GM21619 (cell line): ENCODE results near the gene CALCR.
A peak's percentile ranks its signal among the peaks of the same experiment; 100 is the strongest.

Source experiments
- ATAC-seq: cut with Tn5 transposase; IDR thresholded peaks from one replicate; pipeline ENCODE4 v1.9.1; 2021; ENCODE audit not compliant: unreplicated experiment

Gene CALCR

DNA sequence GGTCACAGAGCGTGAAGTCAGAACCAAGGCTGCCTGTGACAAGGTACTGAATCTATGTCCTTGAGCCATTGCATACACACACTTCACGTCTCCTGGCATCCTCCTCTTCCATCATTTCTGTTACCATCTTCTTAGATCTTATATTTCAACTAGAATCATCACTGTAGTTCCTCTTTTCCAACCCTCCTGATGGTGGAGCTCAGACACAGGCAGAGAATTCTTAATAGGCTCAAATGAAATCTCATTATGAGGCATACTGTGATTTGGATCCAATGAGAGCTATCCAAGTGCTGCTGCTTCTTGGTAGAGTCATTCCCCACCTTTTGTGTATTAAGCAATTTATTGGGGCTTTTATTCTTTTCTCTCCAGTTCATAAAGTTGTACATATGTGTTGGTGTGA lies 113.2 kb downstream of the CALCR start:
- no peak for ATAC-seq

DNA sequence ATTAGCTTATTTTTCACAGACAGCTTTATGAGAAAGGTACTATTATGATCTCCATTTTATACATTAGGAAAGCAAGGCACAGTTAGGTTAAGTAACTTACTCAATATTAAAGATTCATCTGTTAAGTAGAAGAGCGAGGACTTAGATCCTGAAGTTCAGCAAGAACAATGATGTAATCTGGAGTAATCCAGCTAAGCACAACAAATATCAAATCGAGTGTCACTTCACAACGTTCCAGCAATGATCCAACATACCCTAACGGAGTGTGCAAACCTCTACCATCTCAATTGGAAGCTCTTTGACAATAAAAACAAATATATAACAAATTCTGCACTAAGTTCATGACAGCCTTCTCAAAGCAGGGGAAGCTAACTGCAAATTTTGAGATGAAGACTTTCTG lies 121.3 kb downstream of the CALCR start:
- no peak for ATAC-seq

DNA sequence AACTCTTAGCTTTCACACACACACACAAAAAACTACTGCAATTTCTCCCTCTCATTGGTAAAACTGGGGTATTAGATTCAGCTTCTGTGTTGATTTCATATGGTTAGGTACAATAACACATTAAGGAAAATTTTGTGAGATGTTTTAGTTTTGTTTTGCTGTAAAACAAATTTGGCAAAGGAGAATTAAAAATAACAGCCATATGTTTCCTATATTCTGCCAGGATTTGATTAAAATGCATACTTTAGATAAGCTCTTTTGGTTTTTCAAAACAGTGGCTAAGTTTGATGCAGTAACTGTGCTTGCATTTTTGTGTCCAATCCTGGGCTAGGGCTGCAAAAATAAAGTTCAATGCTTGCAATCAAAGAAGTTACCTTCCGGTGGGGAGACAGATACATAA lies 126.3 kb downstream of the CALCR start:
- ATAC-seq, result no peak

DNA sequence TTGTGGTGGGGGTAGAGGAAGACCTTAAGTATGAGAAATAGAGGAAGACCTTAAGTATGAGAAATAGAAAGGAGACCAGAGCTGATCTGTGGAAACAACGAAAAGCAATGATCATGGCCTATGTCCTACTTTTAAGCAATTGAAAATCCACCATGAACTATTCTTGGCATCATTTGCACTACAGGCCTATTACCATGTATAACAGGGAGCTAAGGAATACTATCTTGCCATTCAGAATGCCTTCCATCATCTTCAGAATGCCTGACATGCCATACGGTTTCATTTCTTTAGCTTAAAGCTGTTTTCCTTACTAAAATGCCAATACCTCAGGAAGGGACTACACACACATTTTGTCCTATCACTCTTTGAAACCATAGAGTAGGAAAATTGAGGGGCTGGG lies 127.0 kb downstream of the CALCR start:
- ATAC-seq, result no peak

DNA sequence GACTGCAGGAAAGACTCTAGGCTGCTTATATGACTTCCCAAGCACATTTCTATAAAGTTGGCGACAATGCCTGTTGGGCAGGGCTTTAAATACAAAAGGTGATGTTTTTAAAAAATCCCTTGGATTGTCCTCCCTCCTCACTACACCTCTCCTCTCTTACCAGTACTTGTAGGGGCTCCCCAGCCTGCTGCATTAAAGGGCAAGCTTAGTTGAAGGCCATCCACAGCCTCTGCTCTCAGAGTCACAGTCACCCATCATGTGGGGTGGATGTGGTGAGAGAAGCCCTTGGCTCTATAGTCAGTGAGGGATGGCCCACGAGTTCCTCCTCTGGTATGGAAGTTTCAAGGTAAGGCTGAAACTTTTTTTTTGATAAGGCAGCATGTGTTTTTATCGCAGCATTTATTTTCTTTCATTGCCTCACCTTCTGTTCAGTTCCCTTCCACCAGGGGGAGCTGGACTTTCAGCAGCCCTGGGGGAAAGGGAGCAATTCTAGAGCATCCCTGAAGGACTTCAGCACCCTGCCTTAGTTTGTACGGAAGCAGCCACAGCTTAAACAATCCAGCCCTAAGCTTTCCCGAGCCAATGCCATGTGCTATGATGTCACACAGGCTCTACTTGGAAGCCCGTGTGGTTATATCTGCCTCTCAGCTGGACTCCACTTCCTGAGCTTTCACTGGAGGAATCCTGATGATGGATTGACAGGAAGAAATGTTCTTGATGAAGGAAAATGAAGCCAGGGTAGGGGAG lies 131.9 kb downstream of the CALCR start:
- ATAC-seq, result peak; percentile 85

DNA sequence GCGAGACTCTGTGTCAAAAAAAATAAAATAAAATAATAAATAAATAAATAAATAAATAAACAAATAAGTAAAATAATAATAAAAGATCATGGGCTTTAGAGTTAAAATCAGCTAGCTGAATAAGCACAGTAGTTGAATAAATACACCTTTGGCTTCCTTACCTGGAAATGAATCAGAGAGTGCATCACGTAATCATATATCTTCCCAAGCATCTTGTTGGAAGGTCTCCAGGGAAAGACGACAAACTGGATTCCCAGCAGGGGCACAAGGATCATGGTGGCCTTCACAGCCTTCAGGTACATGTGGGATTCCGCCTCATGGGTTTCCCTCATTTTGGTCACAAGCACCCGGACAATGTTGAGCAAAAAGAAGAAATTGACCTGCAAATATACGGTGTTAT lies 138.7 kb downstream of the CALCR start:
- no peak for ATAC-seq

DNA sequence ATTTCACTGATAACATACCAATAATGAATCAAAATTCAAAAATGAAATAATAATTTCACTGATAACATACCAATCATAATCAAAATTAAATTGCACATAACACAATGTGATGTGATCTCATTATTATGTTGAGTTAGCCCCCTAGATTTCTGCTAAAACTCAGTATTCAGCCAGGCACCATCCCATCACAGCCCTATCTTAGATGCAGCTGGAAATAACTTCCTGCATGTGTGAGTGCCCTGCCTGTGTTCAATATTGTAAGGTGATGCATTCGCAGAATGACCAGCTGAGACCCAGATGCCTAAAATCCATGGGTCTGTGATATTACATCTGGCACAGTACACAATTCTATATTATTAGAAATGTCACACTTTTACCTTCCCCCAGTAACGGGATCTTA lies 142.4 kb downstream of the CALCR start:
- no peak for ATAC-seq

DNA sequence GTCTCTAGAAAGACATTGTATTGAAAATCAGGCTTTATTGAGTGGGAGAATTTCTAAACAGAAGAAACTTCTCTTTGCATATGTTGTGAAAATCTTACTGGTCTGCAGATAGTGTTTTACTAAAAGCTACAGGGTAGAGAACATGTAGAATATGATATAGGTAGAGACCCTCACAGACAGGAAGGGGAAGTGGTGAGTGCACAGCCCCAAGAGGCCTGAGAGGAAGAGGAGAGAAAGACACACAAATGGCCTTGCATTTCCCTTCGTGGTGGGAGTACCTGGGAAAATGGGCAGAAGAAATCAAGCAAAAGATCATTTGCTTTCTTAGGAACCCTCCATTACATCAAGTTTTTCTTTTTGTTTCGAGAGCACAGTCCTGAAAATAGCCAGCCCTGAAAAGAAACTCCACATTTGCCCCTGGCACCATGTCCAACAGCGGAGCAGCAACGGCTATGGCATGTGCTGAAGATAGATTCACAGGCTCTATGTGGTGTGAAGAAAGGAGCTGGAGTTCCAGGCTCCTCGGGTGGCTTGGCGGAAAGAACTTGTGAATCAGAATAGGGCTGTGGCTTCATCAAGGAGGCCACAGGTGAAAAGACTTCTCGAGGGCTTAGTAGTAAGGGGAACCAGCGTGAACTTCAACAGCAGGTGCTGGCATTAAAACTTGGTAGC lies 143.5 kb downstream of the CALCR start:
- ATAC-seq, result no peak

DNA sequence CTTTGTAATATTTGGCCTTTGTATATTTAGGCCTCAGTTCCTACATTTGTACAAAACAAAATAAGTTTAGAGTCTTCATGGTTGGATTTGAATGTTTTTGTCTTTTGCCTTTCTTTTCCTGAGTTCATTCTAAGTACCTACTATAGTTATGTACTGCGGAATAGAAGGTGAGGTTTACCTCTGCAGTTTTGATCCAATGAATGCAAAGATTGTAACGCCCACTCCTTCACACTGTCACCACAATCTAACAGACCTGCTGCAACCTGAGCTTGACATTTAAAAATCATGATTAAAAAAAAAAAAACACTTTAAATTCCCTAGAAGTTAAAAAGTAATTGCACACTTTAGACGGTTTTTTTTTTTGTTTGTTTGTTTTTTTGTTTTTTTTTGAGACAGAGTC lies 145.0 kb downstream of the CALCR start:
- no peak for ATAC-seq

DNA sequence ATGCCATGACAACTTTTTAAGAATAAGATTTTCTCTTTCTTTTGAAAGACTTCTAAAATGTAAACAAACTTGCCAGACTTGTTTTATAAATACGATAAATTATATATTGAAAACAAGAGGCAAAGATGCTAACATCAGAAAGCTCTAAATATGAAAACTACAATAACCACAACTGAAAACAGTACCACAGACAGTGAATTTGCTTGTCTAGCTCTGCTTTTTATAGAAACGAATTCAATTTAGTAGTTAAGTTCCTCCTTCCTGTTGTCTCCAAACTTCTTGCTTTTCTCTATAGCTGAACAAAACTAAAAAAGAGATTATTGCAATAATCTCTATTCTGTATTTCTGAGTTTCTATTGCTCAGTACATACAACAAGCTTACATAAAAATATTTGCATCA lies 147.4 kb downstream of the CALCR start:
- no peak for ATAC-seq

DNA sequence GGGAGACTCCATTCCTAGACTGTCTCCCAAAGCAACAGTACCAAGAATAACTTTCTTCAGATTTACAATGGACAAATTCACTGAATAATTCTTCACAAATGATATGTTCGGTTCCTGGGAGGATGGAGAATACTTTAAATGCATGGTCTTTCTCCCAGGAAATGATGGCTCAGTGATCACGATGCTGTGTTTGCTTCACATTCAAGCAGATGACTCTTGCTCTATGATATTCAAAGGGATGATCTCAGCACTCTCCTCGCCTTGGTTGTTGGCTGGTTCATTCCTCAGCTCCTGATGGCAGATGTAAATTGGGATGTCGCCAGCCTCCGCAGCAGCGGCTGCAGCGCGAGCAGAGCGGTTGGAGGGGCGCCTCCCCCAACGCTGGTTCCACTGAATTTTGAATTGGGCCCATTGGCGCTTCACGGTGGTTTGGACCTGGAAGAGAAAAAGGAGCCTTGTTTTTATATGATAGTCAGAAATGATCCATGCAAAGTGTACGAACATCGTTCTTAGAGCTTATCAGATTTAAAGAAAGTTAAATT lies 148.3 kb downstream of the CALCR start:
- ATAC-seq, result no peak

DNA sequence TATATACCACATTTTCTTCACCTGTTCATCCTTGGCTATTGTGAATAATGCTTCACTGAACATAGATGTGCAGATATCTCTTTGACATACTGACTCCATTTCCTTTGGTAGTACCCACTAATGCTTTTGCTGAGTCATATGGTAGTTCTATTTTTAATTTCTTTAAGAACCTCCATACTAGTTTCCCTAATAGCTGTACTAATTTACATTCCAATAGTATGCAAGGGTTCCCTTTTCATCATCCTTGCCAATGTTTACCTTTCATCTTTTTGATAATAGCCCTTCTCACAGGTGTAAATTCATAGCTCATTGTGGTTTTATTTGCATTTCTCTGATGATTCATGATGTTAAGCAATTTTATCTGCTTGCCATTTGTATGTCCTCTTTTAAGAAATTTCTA lies 159.9 kb downstream of the CALCR start:
- no peak for ATAC-seq

DNA sequence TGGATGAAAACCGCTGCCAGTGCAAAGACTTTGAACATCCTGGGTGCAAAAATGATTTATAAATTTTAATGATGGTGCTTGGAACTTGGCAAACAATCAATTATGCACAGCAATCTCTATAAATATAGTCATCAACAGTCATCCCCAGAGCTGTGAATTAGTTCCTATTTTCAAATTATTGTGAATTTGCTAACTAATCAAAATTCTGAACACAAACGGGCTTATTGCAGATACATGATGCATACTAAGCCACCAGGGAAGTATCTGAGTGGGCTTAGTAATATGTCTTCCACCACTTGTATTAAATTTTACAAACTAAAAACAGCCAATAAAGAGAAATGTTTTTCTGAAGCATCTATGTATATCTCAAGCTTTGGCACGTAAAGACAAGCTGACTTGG lies 165.2 kb downstream of the CALCR start:
- ATAC-seq, result no peak

DNA sequence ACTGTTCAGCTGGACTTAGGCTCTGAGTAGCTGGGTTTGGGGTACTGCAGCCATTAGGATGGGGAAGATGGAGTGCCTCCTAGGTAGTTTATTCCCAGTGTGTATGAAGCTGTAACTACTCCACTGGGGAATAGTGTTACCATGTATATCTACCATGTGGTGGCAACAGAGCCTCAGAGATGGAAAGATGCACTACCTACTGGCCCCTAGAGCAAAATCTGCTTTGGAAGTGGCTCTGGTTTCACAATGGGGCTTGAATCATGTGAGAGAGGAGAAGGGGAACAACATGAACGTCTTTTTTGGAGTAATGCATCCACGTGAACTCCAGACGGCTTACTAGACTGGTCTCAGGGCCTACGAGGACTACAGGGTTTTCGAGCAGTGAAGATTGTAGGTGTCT lies 167.3 kb downstream of the CALCR start:
- ATAC-seq, result no peak

DNA sequence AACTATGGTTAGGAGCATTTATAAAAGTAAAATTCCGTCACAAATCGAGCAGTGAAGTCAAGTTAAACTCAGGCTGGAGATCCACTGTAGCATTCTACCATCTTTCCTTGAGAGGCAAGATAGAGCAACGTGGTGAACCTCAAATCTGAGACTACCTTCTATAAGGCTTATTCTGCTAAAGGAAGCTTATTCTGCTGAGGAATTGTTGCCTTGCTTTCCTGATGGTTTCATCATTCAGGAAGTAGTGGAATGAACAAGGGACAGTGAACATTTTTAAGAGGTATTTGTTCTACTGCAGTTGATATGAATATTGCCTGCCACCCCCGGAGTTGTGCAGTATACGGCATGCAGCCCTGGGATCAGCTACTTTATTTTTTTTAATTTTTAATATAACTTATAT lies 171.6 kb downstream of the CALCR start:
- ATAC-seq, result no peak

DNA sequence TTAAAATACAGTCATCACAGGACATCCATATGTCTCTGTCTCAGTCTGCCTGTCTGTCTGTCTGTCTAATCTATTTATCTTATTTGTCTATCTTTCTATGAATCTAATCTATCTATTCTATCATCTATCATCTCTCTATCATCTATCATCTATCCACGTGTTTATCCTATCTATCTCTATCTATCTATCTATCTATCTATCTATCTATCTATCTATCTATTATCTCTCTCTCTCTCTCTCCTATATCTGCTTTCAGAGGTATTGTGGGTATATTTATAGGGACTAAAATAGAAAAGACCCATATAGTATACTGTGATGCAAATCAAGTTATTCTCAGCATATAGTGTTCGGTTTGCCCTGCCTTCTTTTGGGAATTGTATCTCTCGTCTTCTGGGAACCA lies 174.9 kb downstream of the CALCR start:
- ATAC-seq, result no peak

DNA sequence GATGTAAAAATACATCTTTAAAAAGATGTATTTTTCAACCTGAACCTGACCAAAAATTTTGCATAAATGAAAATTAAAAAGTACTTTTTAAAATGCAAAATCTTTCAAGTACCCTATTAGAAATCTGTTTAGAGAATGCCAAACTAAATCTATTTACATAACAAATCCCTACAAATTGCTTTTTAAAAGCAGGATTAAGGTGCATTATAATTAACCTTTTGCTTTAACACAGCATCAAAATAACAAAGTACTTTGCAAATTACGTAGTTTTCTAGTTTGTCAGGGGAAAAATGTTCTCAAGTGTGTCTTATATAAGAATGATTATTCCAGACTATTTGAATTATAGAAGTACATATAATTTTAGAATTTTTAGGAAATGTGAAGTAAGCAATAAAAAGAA lies 181.5 kb downstream of the CALCR start:
- ATAC-seq, result no peak

DNA sequence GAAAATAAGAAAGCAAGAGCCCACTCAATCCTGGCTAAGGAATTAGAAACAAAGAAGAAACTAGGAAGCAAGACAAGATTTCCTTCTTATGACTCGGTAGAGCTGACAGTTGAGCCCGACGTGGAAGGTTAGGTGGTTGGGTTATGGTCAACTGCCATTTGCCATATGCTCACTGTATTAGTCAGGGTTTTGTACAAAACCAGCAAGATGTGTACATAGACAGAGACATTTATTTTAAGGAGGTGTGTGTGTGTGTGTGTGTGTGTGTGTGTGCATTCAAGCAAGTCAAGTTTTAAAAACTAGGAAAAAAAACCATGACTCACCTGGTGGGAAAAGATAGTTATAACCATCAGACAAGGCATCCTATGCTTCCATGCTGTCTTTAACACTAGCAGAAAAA lies 183.9 kb downstream of the CALCR start:
- no peak for ATAC-seq

DNA sequence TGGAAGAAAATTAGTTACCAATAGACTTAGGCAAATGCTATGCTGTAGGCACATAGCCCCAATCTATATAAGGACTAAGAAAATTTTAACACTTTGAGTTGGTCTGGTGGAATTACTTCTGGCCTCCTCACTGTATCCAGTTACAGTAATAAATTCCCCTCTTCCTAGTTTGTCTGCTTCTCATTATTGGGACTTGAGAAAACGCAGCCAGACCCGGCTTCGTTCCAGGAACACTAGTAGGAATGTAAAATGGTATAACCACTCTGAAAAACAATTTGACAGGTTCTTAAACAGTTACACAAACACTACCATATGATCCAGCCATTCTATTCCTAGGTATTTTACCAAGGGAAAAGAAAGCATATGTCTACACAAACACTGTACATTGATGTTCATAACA lies 192.2 kb downstream of the CALCR start:
- no peak for ATAC-seq

DNA sequence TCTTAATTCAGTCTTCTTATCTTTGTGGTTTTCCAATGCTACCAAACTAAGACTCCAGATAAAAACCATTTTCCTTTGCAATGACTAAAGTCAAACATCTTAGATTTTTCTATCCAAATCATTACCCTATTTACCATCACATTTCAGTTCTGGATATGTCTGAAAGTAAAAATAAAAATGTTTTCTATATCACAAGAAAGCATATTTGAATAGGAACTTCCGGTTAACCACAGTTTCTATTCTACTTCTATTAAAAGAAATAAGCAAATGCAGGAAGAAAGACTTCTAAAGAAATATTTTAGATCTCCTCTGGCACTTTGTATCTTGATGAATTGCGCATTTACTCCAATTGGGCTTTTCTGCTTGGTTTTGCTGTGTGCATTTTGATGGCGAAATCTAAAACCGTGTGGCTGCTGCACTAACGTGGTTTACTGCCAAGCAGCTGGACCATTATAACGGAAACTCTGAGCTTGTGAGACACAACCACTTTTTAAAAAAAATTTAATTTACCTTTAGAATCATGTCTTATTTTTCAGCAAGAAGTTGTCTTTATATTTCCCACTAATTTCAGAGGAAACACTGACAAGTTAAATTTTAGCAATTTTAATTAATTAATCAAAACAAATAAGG lies 196.3 kb downstream of the CALCR start:
- ATAC-seq, result peak; percentile 63

DNA sequence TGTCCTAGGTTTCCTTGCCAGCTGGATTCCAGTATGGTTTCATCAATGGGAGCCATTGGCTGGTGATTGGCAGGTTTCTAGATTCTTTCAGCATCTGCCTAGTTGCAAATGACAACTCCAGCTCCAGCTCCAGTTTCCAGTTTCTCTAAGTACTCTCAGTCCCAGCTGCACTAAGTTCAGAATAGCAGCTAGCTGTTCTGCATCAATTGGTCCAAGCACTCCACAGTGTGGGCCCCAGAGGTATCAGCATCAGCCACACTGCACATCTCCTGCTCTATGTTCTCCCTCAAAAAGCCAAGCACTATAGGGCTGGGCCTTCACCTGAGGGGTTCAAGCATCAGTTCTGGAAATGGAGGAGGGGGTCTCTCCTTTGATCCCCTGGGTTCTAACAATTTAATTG lies 198.9 kb downstream of the CALCR start:
- no peak for ATAC-seq
